H1 (cell line): ENCODE measurements around the gene NFIC. TPM values are rescaled to one million over a fixed set of nuclear protein-coding genes. Genes with fewer than 3 reads are reported as not detected.
A peak's percentile ranks its signal among the peaks of the same experiment; 100 is the strongest.

ENCODE experiments used
- BRCA1 ChIP-seq: IDR thresholded peaks from 2 replicates; pipeline ENCODE4 v1.6.1; 2012; ENCODE audit warnings: low read depth, low read length, improper control_type of control experiment
- CTBP2 ChIP-seq: IDR thresholded peaks from 2 replicates; pipeline ENCODE4 v1.7.0; 2011; ENCODE audit warnings: borderline replicate concordance, mild to moderate bottlenecking, moderate library complexity, mixed read lengths, low read length; ENCODE audit not compliant: insufficient read depth, insufficient read length
- GTF2F1 ChIP-seq: IDR thresholded peaks from 2 replicates; pipeline ENCODE4 v1.6.1; 2012; ENCODE audit warnings: low read depth, low read length, improper control_type of control experiment, borderline replicate concordance
- KDM1A ChIP-seq: fragments of 200-600, 300-600 bp; sonication (generic); IDR thresholded peaks from 2 replicates; pipeline ENCODE4 v1.7.1; 2016; ENCODE audit warnings: mild to moderate bottlenecking, low read length, borderline replicate concordance
- MAFK ChIP-seq: IDR thresholded peaks from 2 replicates; pipeline ENCODE4 v1.6.1; 2012; ENCODE audit warnings: low read depth, mild to moderate bottlenecking, improper control_type of control experiment, low read length
- MAX ChIP-seq: IDR thresholded peaks from 2 replicates; pipeline ENCODE4 v1.6.1; 2012; ENCODE audit warnings: inconsistent platforms
- POLR2AphosphoS5 ChIP-seq: IDR thresholded peaks from 2 replicates; pipeline ENCODE4 v1.6.1; 2011; ENCODE audit warnings: low read depth, low read length
- RFX5 ChIP-seq: IDR thresholded peaks from 2 replicates; pipeline ENCODE4 v1.6.1; 2011; ENCODE audit warnings: low read depth, low read length, improper control_type of control experiment, borderline replicate concordance
- SIX5 ChIP-seq: IDR thresholded peaks from 2 replicates; pipeline ENCODE4 v1.6.1; 2011; ENCODE audit warnings: mild to moderate bottlenecking, low read depth, low read length
- polyA plus RNA-seq, 7 experiments: library from polyadenylated mRNA; depleted of rRNA in 3 of 7; stranded (reverse) in 5 of 7; unstranded in 2 of 7; fragments of >200 nt in 5 of 7; fragments of 200-250 nt in 2 of 7; gene quantifications; 1 replicate in 5 of 7; 2 replicates in 1 of 7; 4 replicates in 1 of 7; pipeline versions ENCODE4 v1.2.1 to v1.2.3, GENCODE V29; 2011 to 2013; ENCODE audit warnings: missing spikeins in 2 of 7, mixed read lengths in 2 of 7
- total RNA-seq: library from RNA; stranded (reverse); fragmentation: NEBNext Ultra II Directional; extraction: Animal tissue kit (Norgen Biotek cat#: 25700); gene quantifications from 2 replicates; pipeline ENCODE4 v1.2.1, GENCODE V29; 2021

Gene NFIC
- total and polyA plus RNA-seq, 2 of the 8 experiments (the other 6 are each of a cell fraction or from before 2014, with no cell fraction given) = 0.56 to 3.2 TPM

- TF ChIP-seq MAFK (no peak), GTF2F1 (no peak), CTBP2 (no peak), BRCA1 (no peak), RFX5 (no peak), SIX5 (no peak), POLR2AphosphoS5 (peak; percentile 50; the same call in 1 of the 2 replicates), MAX (peak; percentile 53), KDM1A (no peak)
These were observed 77.7 kb downstream of the NFIC start (continued) for GRCh38 chr19:3443840-3444694.
